ENCODE measurements around the gene MTM1.

The MTM1 gene

DNA sequence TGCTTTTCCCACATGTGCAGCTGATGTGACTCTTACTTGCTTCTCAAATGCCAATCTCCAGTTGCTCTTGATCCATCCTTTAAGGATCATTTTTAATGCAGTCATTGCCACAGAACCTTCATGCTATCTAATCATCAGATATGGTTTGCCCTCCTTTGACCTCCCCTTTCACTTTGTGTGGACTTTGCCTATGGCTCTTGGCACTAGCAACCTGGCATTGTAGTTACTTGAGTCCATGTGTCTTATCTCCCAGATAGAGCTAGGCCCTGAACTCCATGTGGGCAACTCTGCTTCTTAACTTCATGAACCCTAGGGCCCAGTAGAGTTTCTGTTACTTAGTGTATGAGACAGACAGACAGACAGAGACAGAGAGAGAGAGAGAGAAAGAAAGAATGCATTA lies 41.6 kb downstream of the MTM1 start:
- DNase-seq = no peak

DNA sequence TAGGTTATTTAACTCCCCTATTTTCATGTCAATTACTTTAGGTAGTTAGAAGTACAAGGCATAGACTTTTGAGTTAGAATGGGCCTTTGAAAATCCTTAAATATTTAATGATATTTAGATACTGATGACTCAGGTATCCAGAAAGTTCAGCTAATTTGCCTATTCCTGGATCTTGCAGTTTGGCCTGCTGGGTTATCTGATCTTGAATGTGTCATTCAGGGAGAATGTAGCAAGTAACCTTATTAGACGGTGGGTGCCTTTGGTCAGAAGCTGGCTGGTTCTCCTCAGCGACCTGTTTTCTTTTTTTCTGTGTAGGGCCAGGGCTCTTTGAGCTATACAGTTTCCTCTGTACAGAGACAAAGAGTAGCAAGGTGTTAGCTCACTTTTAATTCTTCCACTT lies 42.0 kb downstream of the MTM1 start:
- no peak for DNase-seq

DNA sequence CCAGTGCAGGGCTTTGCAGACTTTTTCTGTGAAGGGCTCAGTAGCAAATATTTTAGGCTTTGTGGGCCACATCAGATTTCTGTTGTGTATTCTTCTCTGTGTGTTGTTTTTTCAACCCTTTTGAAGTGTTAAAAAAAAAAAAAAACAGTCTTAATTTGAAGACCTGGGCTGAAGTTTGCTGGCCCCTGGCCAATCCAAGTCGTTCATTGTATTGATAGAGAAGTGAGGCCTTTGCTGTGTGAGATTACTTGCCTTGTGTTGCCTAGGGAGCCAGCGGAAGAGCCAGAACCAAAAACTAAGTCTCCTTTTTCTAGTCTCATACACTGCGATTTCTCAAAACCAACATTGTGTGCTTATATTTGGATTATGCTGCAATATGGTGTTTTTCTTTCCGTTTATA lies 46.9 kb downstream of the MTM1 start:
- no peak for DNase-seq

DNA sequence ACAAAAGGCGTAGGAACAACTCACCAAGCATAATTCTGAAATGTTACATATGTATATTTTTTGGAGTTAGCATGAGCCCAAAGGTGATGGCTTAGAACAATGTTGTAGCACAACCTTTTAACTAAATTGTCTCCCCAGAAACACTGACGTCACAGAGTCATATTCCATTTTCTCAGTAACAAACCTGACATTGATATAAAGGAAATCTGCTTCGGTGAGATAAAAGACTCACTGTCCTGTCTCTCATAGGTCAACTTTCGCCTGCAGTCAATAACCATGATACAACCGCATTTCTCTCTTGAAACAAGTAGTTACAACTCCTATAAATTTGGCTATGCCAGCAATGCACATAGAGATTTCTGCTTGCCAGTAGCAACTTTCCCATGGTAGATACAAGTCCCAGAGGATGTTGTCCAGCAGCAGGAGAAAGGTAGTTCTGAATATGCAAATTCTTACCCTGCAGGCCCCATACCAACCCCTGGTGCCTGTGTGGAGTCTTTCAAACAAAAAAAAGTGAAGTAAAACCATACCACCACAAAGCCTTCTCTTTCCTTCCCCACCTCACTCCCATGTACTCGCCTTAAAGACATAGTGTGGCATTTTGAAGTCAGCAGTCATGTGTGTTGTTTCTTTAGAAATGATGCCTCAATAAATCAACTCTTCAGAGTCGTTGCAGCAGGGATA lies 47.9 kb downstream of the MTM1 start:
- no peak for DNase-seq

DNA sequence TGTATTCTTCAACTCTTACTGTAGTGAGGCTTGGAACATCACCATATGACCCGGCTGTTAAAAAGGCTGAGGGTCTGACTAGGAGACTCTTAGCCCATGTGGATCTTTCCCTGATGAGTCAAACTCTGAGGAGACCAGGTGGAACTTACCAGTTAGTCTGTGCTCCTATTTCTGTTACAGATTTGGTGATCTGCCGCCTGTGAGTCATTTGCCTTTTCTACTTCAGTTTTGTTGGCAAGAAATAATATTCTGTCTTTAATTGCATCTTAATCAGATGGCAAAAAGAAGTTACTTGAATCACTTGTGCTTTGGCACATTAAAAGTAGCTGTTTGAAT lies 48.4 kb downstream of the MTM1 start:
- no peak for DNase-seq

DNA sequence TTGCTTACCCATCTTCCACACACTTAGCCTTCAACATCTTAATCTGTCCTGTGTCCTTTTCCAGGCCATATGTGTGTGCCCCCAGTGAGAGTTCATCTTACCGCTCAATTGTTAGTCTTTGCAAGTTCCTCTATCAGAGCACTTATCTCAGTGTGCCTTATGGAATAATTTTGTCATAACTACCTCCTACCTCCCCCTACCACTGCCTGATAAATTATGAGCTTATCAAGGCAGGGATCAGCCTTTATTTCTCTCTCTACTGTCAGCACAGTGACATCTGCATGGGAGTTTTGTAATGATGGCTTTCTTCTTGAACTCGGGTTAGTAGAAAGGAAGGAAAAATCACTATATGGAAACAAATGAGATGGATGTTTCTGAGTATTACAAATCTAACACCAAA lies 53.2 kb downstream of the MTM1 start:
- no peak for DNase-seq

DNA sequence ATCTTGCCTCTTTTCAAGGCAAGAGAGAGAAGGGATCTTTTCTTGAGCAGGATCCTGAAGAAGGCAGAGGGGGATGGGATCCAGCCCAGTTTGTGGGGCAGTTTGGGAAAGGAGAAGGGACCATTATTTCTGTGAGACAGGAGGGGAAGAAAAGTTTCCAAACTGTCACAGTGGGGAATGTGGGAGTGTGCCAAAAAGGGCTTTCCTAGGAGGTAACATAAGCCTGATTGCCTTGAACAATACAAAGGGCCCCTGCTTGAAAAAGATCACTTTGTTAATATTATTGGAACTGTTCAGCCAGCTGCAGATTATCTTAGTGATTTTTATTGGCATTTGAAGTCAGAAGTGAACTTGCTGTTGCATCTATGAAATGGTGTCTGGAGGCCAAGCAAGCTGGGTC lies 55.2 kb downstream of the MTM1 start:
- no peak for DNase-seq

DNA sequence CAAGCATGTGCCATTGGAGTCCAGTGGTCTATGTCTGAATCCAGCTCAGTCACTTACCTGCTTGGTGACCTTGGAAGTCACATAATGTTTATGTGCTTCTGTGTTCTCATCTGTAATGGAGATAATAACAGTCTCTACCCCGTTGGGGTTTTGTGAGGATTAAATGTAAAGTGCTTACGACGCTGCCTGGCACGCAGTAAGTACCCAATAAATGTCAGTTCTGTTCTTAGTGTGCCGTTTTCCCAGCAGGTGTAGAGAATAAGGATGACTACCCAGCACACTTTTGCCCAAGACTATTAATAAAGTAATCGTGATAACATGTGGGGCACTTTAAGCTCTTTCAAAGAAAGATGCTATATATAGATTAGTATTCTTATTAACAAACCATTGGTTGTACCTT lies 56.7 kb downstream of the MTM1 start:
- DNase-seq = no peak

DNA sequence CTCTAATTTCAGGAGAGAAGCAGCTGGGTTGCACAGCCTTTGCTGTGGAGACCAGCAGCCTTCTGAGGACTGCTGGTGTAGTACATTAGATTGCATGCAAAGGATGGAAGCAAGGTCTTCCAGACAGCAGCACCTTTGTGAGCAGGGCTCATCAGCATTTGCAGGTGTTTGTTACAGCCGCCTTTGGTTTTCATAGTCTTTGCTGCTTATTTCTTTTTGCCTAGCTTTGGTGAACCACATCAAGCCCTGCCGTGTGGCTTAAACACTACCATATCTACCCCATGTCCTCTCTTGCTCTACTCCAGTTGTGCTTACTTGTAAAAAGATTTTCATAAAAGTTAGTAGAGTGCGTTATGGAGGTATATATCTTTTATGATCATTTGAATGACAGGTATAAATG lies 57.5 kb downstream of the MTM1 start:
- no peak for DNase-seq

DNA sequence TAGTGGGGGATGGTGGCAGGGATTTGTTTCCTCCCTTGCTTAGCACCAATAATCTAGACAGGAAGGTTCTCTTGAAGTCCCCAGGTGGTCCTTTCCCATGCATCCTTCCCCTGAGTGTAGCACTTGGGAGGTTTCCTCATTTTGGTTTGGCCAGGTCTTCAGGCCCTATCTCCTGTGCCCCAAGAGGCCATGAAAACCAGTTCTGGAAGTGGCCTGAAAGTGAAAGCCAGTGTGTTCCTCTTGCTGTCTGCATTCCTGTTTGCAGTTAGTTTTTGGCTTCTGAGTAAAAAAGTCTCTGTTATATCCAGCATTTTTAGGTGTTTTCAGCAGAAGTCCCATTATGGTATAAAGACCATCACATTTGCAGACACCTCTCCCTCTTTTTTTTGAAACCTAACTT lies 59.5 kb downstream of the MTM1 start:
- no peak for DNase-seq

DNA sequence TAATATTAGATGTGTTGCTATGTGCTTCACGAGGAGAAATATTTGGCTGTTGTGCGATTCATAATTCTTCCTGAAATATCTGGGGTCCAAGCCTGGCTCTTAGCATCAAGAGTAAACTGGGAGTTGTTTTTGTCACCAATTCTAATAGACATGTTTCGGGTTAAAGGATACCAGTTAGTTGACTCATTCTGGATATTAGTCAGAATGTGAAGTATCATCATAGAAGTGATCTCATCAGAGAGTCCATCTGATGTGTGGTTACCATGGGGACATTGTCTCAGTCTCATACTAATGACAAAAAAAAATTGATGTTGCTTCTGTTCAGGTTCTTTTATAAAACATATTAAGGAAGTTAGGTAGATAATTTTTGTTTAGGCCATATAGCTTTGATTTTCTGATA lies 67.5 kb downstream of the MTM1 start:
- no peak for DNase-seq

DNA sequence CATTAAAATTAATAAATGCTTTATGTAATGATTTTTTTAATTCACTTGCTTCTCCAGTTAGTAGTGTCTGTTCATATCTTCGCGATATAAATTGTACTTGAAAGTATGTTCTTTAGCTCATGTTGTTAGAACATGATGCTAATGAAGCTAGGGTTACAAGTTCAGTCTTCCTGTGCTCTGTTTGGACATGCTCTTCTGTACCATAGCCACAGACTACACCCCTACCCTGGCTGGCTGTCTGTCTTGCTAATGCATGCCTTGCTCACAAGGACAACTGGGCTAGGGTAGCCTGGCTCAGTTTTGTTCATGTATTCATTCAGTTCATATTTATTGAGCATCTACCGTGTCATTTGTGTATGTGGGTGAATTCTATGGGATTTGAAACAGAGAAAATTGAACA lies 74.0 kb downstream of the MTM1 start:
- no peak for DNase-seq

DNA sequence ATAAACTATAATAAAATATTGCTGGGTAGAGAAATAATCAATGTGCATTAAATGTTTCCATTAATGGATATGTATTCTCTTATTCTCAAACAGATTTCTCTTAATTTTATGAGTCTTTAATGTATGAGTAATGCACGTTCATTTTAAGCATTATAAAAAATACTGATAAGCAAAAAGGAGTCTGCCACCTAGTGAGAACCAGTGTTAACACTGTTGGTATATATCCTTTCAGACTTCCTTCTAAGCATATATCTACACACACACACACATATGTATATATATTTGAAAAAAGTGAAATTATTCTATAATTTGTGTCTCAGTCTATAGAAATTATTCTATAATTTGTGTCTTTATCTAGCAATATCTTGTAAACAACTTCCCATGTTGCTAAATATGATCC lies 74.8 kb downstream of the MTM1 start:
- no peak for DNase-seq

DNA sequence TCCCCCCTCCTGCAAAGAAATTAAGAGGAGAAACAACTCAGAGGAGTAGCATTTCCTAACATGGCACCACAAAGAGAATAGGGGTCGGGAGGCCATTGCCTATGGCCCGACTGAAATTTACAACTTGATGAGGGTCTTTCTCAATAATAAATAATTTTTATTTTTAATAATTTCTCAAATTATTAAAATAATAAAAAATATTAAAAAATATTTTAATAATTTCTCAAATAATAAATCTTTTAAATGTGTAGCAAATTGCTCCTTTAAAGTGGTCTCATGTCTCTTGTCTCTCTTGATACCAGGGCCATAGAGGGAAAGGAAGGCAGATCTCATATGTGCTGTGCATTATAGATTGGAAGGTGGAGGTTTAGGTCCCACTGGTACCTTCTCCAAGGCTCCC lies 75.5 kb downstream of the MTM1 start:
- DNase-seq = no peak

DNA sequence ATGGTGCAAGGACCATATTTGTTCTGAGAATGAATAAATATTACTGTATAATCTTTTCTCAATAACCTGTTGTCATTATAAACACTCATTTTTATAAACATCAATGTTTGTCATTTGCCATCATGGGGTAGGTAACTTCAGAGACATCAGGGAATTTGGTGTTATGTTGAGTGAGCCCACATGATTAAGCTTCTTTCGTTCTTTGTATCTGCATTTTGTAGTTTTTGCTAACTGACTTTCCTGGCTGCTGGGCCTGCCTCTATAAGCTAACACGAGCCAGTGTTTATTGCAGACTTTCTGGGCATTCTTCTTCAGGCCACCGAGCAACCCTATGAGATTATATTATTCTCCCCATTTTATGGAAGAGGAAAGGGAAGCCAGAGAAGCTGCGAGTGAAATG lies 76.0 kb downstream of the MTM1 start:
- no peak for DNase-seq

DNA sequence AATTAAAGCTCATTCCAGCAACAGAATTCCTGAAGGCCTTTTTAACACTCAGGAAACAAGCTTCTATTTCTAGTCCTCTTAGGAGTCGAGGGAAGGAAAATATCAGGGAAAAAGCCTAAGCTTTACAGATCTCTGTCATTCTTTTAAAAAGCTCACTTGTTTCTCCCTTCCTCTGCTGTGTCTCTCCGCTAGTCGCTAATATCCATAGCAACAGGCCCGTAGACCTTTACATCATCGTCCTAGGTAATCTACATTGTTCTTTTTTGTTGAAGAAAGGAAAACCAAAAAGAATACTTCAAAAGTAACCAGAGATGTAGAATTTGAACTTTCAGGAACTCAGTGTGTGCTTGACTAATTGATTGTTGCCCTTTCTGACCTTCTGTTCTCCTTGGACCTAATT lies 78.9 kb downstream of the MTM1 start:
- DNase-seq = no peak

DNA sequence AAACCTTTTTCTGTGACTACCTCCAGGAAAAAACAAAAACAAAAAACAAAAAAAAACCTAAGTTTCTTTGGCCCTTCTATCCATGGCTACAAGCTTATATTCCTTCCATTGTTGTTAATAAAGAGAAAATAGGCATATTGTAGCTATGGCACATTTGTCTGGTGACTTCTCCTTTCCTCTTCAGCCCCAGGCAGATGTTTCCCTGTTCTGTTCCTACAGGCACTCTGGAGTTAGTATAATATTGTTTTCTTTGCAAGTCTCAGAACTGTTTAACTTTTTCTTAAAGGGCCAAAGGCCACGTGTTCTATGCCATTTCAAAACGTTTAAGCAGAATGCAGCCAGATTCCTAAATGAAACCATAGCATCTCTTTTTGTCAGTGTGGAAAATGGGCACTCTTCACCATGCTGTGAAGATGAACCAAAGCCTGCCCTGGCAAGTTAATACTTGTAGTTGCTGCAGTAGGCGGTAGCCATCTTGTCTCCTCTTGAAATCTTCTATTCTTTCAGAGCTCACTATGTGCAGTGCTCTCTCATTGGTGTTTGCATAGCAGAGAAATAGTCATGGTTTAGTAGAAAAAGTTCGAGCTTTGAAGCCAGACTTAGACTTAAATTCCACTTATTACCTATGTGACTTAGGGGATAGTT lies 80.0 kb downstream of the MTM1 start:
- DNase-seq = no peak

DNA sequence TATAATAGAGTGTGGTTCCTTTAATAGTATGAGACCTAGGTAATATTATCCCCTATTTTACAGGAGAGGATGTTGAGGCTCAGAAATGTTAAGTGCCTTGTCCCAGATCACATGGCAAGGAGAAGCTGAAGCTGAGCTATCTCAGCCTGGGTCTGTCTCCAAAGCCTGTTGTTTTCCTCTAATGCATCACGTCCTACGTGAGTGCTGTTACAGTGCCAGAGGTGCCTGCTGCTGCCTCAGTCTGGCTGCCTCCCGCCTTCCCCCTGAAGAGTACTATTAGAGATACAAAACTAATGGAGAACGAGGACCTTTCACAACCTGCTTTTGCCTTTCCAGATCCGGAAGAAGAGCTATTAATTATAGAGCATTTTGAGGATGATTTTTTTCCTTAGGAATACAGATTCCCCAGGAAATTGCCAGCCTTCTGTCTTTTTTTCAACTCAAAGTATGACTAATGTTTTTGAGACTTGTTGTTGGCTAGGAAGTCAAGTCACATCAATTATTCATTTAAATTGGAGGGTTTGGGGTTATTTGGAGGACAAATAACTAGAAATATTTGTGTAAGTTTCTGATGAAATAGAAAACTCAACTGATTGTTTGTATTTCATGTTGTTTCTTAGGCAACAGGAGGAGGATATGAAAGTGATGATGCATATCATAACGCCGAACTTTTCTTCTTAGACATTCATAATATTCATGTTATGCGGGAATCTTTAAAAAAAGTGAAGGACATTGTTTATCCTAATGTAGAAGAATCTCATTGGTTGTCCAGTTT lies 80.9 kb downstream of the MTM1 start:
- peak; percentile 67 for DNase-seq

DNA sequence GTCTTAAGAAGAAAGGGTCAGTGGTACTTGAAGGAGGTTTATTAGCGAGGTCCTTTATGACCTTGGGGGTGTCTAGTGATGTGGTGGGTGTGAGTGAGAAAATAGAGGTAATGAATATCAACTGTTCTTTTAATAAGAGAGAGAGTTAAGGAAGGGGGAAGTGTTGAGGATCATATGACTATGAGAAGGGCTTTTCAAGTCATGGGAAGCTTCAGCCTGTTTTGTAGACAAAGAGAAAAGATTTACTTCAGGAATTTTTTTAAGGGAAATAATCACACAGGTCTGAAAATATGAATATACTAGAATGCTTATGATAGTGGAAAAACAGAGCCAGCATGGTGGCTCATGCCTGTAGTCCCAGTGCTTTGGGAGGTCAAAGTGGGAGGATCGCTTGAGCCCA lies 83.5 kb downstream of the MTM1 start:
- no peak for DNase-seq

DNA sequence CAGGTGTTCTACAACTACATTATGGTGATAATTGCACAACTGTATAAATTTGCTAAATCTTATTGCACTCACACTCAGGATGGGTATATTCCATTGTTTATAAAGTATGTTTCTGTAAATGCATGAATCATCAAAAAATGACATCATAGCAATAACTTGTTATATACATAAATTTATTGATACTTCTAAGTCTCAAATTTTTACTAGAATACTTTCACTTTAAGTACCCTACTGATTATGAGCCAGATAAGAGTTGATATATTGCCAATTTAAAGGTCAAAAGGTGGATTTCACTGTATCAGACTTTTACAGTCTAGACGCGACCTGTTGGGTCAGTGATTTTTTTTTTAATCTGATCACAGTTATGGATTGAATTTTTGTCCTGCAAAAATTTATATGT lies 87.4 kb downstream of the MTM1 start:
- no peak for DNase-seq

DNA sequence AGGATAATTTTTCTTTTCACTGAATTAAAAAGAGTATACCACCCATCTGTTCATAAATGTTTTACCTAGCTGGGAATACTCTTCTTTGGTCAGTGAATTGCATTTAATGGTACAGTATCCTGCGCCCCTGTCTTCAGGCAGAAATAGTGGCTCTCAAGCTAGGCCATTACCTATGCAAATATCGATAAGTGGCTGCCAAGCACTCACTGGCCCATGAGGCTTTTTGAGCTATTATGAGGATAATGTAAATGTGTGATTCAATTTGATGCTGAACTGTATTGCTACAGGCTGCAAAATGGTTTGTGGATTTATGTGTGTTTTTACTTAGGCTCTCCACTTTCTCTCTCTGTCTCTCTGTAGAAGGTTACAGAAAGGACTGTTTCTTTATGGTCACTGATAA lies 94.7 kb downstream of the MTM1 start:
- peak; percentile 45 for DNase-seq

DNA sequence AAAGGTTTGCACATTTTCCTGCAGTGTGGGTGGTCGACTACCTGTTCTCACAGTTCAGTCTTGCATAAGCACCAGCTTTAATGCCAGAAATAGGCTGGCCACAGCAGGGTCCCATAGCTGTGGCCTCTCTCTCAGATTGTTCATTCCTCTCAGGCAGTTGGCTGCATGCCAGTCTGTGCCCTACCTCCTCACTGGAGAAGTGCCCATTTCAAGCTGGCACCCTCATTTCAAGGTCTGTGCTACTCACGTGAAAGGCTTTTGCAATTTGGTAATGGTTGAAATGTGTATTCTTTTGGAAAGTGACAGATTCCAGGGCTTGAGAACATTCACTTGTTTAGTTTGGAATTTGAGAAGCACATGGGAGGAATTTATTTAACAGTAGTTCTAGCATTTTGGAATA lies 95.9 kb downstream of the MTM1 start:
- DNase-seq = peak; percentile 68

DNA sequence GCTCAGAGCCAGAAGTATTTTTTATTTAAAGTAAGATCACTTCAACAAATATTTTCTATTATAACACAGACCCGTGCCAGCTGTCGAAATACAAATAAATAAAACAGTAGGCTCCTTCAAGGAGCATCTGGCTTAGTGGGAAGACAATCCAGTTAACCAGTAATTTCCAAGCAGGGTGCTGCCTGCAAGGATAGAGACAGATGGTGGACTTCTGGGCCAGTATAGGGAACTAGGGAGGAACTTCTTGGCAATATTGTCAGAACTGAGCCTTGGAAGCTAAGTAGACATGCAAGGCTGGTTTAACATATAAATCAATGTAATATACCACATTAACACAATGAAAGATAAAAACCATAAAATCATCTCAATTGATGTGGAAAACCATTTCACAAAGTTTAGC lies 107.8 kb downstream of the MTM1 start:
- no peak for DNase-seq

DNA sequence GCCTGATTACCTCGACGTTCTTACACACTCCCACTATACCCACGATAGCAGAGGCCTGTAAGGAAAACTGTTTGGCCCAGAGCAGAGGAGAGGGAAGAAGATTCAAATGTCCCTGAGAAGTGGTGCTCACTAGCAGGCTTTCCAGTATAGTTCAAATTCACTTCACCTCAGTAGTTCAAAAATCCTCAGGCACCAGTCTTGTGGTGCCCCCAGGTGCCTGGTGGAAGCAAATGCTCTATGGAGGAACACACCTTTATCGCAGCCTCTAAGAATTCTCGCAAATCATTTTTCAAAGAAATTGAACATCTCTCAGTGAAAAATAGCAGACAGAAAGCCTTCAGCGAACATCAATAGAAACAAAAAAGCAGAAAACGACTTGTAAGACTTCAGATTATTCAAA lies 112.6 kb downstream of the MTM1 start:
- DNase-seq = peak; percentile 12

DNA sequence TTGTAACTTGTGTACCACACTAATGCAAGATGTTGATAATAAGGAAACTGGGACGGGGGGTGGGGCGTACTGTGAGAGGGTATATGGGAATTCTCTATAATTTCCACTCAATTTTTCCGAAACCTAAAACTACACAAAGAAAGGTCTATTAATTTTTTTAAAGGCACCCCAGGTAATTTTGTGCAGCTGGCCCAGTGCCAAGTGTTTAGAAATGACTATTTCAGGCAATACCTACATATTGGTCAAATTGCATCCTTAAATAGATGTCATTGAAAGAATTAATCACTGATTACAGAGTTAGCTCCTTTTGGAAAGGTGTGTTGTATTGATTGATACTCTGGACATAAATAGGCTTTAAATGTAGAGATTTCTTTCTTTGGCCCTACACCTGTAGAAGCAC lies 114.7 kb downstream of the MTM1 start:
- DNase-seq = no peak

Data from DMS79 treated with DMSO at 0.1 percent for 48 hours (cell line).